NCI-H1092 (cell line): ENCODE measurements around the gene SNED1.

Source experiments
- DNase-seq: peaks from one replicate; lab custom pipeline; 2025; lab: John Stamatoyannopoulos, UW

The SNED1 gene

DNA sequence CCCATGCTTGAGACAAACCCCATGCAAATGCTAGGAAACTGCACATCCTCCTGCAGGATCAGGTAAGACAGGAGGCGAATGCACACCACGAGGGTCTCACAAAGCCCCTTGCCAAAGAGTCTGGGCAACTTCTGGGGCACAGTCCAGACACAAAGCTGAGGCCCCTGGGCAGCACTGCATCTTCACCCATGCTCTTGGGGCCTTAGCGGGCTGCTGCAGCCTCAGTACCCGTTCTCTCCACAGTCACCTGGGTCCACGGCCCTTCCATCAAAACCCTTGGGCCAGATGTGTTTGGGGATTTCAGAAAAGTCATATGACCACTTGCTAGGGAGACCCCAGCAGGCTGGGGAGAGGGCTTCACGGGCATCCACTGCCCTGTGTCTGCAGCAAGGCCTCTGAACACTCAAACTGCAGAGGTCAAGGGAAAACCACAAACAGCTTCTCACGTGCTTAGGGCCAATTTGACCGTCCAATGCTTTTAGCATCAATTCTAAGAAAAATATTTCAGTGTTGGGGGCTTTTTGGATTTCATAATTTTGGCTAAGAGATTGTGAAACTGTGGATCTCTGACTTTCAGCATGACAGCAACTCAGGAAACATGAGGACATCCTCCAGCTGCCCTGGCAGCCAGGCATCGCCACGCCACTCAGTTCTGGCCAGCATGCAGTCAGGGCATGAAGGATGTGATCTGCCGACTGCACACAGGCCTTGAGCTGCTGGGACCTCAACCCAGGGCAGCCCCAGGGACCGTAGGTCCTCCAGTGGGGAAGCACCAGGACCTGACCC is 130.9 kb downstream of the SNED1 start:
- no peak for DNase-seq

DNA sequence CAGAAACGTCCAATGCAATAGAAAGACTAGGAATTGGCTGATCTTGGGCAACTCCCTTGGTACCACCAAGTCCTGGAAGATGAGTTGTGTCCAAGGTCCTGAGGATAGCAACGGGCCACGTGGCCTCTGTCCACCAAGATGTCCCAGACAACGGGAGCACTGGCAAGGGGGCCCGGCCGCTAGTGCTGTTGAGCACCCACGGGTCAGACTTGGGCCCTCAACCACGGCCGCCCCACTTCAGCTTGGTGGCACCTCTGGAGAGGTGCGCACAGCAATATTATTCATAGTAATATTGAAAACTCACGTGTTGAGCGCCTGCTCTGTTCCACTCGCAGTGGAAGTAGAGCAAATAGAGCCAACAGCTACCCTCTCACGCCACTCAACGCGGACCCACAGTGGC is 131.9 kb downstream of the SNED1 start:
- no peak for DNase-seq

DNA sequence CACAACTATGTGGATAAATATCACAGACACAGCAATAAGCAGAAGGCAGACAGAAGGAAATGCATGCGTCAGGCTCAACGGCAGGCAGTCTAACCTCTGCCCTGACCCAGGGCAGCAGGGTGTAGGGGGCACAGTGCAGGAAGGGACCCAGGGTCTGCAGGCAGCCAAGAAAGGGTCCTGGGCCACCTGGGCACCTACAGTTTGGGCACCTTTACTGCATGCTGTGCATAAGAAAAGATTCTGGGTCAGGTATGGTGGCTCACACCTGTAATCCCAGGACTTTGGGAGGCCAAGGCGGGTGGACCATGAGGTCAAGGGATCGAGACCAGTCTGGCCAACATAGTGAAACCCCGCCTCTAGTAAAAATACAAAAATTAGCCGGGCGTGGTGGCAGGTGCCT is 133.1 kb downstream of the SNED1 start:
- DNase-seq: no peak

DNA sequence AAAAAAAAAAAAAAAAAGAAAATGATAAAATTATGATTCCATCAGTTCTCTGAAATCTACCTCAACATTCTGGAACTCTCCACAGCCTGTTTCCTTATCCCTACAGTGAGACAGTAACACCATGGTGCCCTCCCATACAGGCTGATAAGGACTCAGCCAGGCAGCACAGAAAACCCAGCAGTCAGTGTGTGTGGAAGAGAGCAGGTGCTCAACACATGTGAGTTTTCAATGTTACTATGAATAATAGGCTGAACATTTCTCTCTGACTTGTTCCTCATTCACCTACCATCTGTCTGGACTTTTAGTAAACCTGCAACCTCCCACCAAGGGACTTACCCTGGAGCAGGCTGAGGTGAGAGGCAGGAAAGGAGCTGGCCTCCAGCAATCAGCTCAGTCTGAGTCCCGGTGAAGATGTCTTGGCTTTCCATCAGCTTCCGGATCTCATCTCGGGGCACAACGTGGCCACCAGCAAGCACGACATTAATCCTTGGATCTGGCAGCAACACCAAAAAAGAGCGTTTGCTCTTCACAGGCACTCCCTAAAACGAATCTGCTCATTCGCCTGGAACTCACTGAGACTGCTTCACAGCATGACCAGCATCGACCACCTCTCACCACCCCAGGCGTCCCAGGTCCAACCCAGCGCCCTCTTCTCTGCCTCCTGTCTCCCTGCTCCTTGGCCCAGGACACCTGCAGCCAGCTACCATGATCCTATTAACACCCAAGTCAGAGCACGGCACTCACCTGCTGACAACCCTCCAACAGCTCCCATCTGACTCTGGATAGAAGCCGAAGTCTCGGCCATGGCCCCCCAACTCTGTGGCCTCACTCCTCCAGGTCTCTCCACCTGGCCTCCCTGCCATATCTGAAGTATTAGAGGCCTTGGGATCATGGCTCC is 134.4 kb downstream of the SNED1 start:
- no peak for DNase-seq

DNA sequence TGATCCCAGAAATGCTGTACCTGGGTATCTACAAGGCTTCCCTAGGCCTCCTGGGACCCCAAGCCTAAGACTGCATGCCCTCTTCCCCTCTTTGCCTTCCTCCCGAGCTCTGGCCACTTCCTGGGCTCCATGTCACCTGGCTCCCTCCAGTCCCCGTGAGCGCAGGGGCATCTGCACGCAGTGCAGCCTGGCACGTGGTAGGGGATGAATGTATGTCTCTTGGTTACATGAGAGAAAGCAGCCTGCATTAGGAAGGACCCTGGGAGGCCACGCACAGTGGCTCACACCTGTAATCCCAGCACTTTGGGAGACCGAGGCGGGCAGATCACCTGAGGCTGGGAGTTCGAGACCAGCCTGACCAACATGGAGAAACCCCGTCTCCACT is 135.0 kb downstream of the SNED1 start:
- DNase-seq: no peak

DNA sequence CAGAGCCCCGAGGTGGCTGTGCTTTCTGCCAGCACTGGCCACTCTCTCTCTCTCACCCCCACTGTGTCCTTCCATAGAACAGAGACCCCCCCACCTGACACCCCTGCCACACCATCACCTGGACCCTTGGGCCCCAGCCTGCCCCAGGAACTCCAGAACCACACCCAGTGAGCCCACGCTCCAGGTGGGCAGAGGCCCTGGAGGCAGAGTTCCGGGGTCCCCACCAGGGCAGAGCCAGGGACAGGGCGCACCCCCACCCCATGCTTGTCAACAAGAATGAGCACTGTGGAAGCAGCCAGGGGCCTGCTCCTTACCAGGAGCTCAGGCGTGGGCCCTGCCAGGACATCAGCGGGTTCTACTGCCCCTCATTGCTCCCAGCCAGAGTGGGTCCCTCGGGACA is 136.3 kb downstream of the SNED1 start:
- DNase-seq: no peak

DNA sequence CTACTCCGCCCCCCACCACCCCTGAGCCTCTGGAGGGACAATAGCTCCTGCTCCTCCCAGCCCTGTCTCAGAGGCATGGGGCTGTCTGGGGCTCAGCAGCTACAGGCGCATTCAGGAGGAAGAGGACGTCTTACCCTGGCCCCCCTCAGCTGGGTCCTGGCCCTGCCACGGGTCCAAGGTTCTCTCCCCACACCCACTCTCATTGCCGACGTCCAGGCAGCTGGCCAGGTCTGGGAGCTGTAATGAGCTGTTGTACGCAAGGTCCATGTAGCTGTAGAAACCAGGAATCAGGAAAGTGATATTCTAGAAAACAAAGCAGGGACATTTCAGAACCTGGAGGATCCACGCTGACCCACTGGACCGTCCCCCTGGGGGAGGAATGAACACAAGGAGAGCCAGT is 137.3 kb downstream of the SNED1 start:
- DNase-seq: no peak

DNA sequence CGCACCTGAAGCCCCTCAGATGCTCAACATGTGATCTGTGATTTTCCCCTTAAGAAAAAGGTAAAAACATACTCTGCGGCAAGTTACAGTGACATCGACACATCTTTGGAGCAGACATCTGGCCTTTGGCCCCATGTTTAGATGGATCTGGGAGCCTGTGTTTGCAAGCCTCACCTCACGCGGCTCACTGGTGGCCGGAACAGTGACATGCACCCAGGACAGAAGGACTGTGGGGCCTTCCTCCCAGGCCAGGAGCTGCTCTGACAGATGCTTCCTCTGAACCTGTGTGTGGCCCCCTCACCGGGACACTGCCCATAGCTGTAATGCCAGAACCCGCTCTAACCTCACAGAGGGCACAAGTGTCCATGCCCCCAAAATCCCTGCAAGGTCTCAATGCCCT is 137.8 kb downstream of the SNED1 start:
- no peak for DNase-seq

DNA sequence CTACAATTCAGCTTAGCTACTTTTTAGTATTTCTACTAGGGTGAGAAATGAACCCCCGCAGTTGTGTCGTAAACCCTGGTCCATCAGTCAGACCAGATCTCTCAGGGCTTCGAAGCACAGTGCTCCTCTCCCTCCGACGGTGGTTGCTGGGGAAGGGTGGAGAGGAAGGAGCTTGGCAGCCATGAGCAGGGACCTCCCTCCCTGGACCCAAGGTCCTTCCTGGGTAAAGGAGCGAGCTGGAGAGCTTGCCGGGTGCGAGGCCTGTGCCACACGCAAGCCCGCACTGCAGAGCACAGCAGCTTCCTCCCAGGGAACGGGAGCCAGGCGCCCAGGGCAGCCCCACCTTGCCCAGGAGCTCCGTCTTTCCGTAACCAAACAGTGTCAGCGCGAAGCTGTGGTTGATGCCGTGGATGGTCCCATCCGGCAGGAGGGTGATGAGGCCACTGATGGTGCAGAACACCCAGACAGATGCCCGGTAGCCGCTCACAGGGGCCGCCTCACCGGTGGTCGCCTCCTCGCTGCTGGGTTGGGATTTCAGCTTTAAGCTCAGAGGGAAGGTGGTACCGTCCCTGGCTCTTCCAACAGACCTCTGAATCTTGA is 138.3 kb downstream of the SNED1 start:
- DNase-seq: no peak

DNA sequence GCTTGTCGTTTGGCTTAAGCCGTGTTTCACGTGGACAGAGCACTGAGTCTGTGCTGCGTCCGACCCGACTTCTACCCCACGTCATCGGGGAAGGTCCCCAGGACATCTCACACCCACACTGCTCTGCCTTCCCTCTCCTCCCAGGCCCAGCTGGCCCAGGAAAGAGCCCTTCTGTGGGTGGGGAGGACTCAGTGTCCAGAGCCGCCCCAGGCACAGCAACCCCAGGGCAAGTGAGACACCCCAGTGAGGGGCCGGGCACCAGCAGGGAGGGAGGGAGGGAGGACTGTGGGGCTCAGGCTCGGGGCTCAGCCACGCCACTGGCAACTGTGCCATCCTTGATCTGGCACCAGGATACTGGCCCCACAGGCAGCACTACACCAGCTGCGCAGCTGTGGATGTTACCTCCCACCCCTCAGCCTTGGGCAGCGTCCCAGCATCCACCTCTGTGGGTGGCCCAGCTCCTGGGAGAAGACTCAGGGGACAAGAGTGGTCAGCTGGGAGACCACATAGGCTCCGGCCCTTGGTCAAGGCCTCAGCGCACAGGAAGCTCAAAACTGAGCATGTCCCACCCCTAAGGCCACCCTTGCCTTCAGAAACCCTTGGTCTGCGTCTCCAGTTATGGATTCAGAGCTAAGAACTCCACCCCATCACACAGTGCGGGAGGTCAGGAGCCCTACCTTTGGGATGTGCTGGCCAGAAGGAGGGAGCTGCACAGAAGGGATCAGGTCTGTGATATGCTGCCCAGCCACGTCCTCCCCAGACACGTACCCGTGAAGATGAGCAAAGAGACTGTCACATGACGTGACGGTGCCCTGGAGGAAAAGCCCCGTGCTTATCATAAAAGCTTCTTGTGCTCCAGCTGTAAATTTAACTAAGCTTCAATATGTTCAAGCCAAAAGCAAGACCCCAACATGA is 139.1 kb downstream of the SNED1 start:
- DNase-seq: no peak

DNA sequence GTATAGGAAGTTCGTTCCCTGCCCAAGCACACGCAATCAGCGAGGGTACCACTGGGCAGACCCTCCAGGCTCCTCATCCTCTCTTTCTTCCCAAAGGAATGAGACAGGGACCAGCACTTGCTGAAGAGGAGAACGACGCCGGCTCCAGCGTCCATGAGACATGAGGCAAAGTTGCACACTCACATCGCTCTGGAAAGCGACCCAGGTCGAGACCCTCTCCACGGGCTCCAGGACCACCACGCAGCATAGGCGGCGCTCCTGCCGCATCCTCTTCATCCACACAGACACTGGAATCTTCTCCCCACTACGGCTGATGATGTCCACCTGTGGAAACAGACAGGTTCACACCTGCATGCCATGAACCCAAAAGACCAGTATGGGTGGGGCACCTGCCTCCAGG is 140.1 kb downstream of the SNED1 start:
- DNase-seq: no peak

DNA sequence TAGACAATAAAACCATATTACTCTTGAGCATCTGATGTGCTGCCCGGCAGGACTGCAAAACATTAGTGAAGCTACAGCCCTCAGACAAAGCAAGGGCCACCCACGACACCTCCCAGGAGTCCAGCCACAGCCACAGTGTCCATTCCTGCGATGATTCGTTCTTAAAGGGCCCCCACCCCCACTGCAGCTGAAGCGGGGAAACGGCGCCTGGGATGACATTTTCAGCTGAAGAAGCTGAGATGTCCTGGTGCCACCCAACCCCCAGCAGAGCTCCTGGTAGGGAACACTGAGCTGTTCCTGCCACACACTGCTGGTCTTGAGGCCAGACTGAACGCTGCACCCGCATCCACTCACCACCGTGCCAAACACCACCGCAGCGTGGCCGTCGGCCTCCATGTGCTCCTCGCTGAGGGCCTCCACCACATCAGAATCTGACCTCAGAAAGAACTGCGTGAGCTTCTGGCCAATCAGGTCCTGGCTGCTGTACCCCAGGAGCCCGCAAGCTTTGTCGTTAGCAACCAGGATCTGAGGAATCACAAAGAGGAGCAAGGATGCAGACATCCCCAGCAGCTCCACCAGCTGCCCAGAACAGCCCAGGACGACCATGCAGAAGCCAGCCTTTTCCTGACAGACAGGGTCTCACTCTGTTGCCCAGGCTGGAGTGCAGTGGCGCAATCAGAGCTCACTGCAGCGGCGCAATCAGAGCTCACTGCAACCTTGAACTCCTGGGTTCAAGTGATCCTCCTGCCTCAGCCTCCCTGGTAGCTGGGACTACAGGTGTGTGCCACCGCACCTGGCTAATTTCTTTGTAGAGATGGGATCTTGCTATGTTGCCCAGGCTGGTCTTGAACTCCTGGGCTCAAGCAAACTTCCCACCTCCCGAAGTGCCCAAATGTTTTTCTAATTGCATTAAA is 141.4 kb downstream of the SNED1 start:
- DNase-seq: no peak

DNA sequence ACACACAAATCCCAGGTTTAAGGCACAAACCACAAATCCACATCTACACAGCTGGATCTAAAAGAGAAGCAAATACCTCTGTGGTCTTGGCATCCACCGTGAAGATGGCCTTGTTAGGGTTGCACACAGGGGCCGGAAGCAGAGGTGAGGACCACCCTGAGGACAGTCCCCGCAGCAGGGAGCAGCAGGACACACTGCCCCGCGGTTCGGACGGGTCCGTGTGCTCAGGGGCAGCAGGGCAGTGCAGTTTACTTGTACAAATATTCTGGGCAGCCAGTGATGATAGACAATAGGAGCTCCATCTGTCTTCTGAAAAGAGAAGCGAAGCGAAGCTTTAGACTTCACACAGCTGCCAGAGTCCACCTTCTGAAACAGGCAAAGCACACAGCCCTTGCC is 142.0 kb downstream of the SNED1 start:
- DNase-seq: no peak

DNA sequence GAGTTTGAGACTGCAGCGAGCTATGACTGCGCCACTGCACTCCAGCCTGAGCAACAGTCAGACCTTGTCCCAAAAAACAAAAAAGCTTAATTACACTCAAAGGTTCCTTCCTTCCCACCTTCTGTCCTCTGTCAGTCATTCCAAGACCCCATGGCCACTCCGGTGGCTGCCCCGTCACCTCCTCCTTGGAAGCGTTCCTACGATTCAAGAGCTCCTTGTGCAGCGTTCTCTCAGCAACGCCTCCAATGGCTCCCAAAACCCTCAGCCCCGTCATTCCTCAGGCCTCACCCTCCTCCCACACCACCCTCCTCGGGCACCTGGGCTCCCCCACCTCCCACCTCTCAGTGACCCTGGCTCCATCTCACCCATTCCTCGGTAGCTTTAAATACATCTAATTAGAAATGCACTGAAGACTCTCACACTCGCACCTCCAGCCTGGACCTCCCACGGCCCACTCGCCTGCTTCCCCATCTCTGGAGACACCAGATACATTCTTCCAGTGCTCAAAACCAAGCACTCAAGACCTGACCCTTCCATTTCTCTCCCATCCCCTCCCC is 142.9 kb downstream of the SNED1 start:
- DNase-seq: no peak

DNA sequence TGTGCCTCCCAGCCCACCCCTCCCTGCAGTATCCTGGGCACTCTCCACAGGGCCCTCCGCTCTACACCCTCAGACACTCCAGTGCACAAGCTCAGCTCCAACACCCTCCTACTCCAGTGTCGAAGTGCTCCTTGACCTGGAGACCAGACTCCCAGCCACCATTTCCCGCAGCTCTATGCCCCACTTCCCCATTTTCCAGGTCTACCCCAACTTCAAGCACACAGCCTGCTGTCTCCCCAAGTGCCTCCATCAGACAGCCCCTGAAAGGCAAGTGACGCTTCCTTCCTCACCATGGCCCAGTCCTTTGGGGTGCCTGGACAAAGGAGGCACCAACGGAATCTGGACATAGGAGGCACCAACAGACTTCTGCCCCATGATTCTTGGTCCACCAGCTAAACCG is 143.6 kb downstream of the SNED1 start:
- no peak for DNase-seq

DNA sequence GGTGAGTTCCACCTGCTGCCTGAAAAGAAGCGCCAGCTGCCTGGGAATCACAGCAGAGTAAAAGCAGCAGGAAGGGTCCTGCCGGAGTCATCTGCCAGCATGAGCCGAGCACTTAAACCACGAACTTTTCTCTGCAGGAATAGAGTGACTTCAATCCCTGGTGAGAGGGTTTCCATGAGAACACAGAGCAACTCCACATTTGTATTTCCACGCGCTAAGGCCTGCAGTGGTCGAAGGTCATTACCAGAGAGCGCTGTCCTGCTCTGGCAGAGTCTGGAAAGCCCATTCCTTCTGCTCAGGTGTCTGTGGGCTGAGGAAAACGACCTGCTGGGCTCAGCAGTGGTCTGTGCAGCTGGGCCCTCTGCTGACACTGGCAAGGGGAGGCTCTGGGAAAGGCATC is 144.2 kb downstream of the SNED1 start:
- no peak for DNase-seq
